Activated T-cell treated with anti-CD3 and anti-CD28 coated beads for 1 hour (primary cell): ENCODE measurements around the gene TBC1D2B.
A peak's percentile ranks its signal among the peaks of the same experiment; 100 is the strongest.

Source experiments
- DNase-seq: peaks from one replicate; pipeline ENCODE4 v3.0.0-alpha.2; 2020; ENCODE audit warnings: low read depth

Gene TBC1D2B

DNA sequence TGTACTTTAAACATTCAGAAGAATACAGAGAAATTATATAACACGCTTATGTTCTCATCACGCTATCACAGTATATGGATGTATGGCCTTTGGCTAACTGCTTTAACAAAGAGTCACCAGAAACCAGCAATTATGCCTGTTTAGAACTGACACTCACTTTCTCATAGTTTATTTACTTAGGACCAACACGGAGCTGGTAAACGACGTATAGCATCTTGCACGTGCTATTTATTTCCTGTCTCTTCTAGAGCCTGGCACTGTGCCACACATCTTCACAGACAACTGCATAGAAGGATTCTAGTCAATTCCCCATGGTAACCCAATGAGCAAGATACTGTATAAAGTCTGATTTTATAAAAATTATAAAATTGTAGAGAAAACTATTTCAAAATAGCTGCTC is 43.6 kb downstream of the TBC1D2B start:
- peak; percentile 53 for DNase-seq

DNA sequence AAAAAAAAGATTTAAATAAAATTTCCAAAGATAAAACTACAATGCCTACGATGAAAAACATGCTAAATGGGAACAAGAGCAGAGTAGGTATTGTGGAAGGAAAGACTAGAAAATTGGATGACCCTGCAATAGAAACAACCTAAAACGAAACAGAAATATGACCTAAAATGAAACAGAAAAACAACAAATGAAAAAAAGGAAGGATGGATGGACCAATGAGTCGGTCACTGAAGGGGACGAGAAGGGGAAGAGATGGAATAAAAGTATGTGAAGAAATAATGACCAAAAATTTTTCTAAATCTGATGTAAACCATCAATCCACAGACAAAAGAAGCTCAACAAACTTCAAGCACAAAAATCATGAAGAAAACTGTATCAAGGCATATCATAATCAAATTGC is 44.8 kb downstream of the TBC1D2B start:
- no peak for DNase-seq

DNA sequence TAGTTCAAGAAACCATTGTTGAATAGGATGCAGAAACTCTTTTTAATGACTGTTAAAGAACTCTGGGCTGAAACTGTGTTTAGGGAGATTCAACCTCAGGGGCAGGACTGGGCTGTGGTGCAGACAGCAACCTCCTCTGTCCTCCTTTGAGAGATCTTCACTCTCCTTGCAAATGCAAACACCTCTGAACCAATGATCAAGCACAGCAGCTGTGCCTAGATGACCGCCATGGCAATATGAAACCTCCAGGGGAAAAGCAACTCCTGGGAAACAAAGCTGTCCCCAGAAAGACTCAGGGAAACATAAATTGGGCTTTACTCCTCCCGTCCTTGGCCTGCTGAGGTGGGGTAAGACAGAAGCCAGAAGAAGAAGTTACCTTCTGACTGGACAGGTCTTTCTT is 52.6 kb downstream of the TBC1D2B start:
- no peak for DNase-seq

- DNase-seq, result no peak
Observed at GRCh38 chr15:78024519-78024870, 53.0 kb downstream of the TBC1D2B start.

GRCh38 chr15:78023865-78024518 is 53.5 kb downstream of the TBC1D2B start:
- DNase-seq, result no peak

DNA sequence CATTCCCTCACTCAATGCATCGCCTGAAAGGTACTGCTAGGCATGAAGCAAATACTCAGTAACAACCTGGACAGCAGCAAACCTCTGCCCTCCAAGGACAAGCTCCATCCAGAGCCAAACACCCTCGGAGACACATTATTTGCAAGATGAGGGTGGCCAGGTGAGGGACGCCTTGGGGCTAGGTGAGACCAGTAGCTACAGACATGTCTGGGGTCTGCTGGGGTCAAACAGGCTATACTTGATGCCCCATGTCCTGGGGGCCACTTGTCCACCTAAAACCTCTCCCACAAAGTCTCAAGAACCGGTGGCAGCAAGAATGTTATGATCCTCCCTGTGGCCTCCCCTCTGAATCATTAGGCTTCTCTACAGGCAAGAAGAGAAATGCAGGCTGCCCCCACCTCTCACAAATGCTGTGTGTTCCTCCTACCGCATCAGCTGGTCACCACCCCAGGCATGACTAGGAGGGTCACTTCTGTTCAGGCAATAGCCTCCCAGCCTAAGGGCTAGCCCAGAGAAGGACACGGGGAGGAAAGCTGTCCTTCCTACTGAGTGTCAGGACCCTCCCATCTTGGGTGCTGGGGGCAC is 54.3 kb downstream of the TBC1D2B start:
- no peak for DNase-seq

- DNase-seq, result no peak
Observed at GRCh38 chr15:78021761-78022160, 55.8 kb downstream of the TBC1D2B start.

DNA sequence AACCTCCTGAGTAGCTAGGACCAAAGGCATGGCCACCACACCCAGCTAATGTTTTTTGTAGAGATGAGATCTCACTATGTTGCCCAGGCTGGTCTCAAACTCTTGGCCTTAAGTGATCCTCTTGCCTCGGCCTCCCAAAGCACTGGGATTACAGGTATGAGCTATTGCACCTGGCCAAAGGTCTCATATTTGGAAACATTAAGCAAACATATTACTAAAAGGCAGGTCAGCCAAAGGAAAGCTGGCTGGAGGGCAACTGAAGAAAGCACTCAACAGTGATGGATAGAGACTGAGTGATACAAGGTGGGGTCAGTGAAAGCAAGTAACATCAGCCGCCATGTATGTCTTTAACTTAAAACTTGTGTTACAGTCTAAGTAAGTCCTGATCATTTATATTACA is 57.5 kb downstream of the TBC1D2B start:
- no peak for DNase-seq

DNA sequence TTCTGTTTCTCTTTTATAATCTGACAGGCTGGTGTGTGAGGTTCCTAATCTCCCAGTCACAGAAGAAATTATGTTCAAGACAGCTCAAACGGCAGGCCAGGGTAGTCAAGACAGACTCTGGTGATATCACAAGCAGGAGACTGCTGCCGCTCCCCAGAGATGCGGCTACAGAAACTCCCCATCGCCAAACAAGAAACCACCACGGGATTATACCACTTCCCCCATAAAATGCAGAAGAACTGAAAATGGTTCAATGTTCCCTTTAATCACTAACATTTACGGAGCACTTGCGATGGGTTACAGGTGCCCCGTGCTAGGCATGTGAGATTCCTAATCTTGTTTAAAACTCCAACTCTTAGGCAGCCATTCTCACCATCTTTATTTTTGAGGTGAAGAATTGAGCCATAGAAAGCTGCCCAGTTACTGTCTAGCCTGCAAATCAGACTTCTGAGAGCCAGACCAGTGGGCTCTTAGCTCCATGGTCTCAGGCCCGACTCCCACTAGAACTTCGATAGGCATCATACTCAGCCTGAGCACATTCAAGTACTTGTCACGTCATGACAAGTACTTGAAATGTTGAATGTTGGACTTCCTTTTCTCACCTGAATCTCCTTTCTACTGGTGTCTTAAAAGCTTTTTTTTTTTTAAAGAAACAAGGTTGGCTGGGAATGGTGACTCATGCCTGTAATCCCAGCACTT is 58.4 kb downstream of the TBC1D2B start:
- no peak for DNase-seq

DNA sequence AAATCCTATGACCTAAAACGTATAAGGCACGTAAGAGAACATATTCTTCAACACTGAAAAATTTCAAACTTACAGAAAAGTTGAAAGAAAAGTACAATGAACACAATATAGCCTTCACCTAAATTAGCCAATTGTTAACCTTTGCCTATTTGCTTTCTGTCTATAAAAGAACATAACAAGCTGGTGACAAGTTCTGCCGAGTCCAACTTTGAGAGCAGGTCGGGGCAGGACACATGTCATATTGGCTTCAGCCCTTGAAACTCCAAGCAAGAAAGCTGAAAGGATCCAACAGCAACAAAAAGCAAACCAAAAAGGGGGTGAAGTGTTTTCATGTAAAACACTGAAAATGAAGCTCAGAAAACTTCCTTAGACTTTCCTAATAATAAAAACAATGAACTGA is 59.1 kb downstream of the TBC1D2B start:
- DNase-seq, result no peak

DNA sequence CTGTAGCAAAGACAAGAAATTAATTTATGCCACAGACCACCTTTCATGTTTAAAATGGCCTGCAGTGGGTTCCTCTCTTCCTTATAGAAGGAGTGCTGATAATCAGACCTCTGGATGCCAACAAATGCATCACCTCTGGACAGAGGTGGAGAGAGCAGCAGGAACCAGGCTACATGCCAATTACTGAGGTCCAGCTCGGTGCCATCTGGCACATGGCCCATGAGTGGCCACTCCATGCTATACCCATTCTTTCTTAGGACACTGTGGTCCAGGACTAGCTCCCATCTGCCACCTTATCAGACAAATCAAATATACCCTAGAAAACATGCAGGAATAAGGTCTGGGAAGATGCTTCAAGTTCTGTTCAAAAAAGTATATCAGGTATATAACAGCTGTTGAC is 60.7 kb downstream of the TBC1D2B start:
- DNase-seq, result no peak

DNA sequence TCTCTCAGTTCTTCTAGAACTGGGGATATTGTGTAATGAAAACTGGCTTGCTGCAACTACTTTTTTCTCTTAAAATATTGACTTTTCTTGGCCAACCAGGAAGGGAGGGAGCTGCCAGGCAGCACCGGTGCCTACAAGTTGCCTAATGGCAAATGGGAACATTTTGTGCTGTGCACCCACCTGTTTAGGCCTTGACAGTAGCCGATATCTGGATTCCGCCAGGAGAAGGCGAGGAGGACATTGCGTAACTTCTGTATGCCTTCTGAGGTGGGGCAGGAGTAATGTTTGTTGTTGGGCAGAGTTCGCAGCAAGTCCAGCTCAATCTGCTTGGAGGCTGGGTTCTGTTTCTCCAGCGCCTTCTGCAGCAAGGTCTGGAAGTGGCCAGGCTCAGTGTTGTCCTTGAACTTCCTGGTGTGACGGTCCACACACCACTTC is 64.9 kb downstream of the TBC1D2B start:
- DNase-seq, result no peak

DNA sequence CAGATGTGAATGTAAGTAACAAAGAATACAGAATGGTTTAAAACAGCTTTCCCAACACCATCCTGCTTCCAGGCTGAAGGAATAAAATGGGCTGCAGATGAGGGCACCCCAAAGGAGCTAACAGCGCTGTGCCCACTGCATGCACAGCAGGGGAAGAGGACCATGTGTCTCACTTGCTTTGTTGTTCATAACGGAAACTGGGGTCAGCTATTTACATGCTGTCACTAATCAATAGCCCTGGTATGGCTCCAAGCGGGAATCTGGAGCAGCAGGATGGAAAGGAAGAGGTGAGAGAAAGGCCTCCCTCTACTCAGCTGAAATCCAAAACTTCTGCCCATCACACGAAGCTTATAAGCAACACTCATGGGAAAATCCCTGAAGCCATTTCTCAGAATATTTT is 67.4 kb downstream of the TBC1D2B start:
- no peak for DNase-seq

- no peak for DNase-seq
Observed at GRCh38 chr15:78007964-78008886, 69.3 kb downstream of the TBC1D2B start.

GRCh38 chr15:78007211-78007931 is 70.1 kb downstream of the TBC1D2B start:
- no peak for DNase-seq

DNA sequence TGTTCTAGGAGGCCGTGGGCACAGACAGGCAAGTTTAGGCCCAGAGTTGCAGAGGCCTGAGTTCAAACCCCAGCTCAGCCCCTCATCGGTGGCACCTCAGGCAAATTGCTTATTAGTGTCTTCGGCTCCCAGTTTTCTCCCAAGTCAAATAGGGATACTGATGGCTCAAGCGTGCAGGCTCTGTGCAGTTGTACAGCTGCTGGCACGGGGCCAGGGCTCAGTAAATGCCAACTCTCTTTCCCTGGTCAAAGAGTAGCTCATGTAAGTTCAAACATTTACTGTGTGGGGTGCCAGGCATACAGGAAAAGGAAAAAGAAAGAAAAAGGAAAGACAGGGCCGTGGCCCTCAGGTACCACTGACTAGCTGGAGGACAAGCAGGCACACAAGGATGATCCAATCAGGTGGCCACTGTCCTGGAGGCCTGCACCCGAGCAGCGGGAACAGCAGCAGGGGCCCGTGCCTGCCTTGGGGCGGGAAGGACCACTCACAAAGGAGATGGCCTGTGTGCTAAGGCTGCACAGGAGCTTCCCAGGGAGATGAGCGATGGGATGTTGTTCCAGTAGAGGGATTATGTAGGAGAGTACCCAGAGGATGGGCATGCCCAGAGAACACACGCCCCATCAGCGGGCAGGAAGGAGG is 70.8 kb downstream of the TBC1D2B start:
- no peak for DNase-seq

DNA sequence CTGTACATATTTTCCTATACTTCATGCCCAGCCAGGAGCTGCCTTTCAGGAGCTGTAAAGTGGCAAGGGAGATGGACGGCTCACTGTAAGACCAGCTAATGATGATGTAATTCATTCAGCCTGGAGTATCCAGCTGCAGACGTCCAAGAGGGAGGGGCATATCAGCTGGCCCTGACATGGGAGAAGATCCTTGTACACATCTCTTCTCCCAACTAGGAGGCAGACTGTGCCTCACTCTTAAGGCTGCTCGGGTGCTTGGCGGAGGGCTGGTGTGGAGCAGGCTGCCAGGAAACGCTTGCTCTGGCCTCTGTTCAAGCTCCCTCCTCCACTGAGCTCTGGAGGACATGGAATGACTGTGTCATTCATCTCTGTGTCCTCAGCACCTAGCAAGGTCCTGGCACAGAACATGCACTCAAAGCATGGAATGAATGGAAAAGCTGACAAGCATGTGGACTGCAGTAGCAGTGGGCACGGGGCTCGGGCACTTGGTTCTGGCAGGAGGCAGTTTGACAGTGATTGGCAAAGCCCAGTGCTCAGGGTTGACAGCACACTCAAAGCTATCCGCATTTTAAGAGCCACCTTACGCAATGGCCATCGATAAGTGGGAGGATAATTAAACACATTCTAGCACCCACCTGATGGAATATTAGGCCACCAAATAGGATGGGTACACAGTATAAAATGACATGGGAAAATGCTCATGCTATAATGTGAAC is 72.4 kb downstream of the TBC1D2B start:
- DNase-seq, result no peak

GRCh38 chr15:78004222-78004727 is 73.2 kb downstream of the TBC1D2B start:
- DNase-seq, result no peak

DNA sequence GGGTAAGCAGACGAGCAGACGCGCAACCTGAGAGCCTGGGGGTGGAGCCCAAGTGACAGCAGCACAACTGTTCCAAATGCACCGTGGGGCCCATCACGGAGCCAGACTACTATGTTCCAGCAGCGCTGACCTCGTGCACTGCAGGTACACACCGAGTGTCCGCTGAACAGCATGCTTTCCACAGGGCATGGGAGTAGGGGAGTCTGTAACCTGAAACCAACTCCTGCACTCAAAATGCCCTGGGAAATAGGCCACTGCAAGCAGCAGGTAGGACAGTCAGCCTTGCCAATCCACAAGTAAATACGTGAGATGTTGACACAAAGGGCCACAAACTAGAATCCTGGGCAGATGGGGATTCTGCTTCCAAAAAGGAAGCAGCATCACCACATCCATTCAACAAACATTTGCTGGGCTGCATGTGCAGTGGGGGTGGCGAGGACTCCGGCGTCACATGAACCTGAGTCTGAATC is 73.9 kb downstream of the TBC1D2B start:
- DNase-seq, result no peak

DNA sequence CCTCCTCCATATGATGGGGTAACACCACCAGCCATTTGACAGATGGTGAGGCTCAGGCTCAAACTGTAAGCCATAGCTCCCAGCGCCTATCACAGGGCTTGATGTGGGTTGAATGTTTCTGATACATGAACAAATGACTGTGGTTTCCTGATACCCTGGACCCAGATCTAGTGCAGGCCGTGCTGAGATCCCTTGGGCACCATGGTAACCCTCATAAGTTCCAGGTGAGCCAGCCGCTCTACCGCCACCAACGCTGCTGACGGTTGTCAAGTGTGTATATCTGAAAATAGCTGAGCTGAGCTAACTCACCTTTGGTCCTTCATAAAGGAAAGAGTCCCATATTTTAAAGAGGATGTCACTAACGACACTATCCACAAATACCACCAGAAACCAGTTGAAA is 74.5 kb downstream of the TBC1D2B start:
- no peak for DNase-seq
